GM19468 (cell line): ENCODE measurements around the gene LTBP3.
"Not testable (repeated sequence)": the region's sequence is repeated elsewhere in the genome, so short reads cannot be mapped to it uniquely, and the experiment has no call there.

ENCODE experiments used
- ATAC-seq: cut with Tn5 transposase; IDR thresholded peaks from one replicate; pipeline ENCODE4 v1.9.1; 2021; ENCODE audit warnings: mild to moderate bottlenecking, moderate library complexity, moderate number of reproducible peaks; ENCODE audit not compliant: unreplicated experiment; ENCODE audit errors: extremely low read depth

The LTBP3 gene

DNA sequence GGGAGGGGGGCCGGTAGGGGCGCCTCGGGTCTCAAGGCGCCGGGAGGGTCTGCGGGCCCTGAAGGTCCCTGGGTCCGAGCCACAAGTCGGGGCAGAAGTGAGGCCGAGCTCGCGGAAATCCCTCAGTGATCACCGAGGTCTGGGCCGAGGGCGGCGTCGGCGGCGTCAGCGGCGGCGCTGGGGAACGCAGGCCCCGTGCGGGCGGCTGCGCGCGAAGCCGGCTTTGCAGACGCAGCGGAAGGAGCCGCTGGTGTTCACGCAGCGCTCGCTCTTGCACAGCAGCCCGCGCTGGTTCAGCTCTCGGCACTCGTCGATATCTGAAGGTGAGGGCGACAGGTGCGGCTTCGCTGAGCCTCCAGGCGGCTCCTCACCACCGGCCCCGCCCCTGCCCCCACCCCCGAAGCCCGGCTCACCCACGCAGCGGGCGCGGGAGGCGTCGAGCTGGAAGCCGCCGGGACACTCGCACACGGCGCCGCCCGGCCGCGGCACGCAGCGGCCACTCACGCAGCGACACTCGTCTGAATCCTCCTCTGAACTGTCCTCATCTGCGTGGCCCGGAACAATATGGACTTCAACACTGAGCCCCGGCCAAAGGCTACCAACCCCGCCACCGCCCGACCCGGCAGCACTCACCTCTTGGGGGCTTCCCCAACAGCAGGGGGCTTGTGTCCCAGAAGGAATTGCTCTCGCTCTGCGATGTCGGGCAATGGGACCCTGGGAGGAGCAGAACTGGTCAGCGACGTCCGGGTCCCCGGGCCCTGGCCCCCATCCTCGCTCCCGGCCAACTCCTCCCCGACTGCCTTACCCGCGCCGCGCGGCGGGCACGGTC is 19.0 kb downstream of the LTBP3 start:
- no peak for ATAC-seq

DNA sequence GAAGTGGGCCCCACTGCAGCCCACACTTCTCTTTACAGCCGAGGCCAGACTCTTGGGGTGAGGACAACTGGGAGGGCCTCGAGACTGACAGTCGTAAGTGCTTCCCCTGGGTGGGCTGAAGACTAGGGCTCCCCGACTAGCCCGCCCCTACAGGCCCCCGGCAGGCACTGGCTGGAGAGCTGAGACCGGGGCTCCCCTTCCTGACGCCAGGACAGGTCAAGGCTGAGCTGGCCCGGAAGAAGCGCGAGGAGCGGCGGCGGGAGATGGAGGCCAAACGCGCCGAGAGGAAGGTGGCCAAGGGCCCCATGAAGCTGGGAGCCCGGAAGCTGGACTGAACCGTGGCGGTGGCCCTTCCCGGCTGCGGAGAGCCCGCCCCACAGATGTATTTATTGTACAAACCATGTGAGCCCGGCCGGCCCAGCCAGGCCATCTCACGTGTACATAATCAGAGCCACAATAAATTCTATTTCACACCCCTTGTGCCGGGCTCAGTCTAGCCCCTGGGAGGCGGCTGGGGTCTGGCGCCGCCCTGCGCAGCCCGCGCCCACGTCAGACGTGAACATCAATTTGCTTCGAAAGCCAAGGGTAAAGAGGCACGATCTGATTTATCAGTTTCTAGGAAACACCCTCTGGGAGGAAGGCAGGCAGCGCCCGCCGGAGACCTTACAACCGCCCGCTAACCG is 19.8 kb downstream of the LTBP3 start:
- ATAC-seq, result no peak

DNA sequence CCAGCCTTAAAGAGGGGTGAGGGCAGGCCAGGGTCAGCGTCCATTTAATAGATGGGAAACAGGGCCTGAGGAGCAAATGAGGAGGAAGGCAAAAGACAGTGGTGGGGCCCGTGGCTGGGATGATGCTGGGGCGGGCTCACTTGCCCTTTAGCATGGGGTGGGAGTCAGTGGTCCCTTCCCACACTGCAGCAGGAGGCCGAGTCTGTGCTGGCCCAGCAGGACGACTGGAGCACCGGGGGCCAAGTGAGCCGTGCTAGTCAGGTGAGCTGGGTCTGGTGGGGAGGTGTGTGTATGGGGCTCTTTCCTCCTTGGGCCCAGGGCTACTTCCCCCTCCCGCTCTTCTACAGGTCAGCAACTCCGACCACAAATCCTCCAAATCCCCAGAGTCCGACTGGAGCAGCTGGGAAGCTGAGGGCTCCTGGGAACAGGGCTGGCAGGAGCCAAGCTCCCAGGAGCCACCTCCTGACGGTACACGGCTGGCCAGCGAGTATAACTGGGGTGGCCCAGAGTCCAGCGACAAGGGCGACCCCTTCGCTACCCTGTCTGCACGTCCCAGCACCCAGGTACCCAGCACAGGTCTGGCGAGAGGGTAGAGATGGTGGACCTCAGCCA is 20.4 kb downstream of the LTBP3 start:
- no peak for ATAC-seq

DNA sequence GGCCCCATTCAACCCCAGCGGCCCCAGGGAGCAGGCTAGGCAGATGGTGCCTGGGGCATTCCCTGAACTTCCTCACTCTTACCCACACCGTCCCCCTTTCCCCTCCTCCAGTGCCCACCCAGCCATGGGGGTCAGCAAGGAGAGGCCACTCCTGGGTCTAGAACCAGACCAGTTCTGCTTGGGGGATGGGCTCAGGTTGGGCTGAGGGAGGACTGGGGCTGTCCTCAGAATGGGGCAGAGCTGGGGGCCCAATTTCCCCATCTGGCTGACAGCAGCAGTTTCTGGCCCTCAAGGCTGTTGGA is 20.9 kb downstream of the LTBP3 start:
- no peak for ATAC-seq

DNA sequence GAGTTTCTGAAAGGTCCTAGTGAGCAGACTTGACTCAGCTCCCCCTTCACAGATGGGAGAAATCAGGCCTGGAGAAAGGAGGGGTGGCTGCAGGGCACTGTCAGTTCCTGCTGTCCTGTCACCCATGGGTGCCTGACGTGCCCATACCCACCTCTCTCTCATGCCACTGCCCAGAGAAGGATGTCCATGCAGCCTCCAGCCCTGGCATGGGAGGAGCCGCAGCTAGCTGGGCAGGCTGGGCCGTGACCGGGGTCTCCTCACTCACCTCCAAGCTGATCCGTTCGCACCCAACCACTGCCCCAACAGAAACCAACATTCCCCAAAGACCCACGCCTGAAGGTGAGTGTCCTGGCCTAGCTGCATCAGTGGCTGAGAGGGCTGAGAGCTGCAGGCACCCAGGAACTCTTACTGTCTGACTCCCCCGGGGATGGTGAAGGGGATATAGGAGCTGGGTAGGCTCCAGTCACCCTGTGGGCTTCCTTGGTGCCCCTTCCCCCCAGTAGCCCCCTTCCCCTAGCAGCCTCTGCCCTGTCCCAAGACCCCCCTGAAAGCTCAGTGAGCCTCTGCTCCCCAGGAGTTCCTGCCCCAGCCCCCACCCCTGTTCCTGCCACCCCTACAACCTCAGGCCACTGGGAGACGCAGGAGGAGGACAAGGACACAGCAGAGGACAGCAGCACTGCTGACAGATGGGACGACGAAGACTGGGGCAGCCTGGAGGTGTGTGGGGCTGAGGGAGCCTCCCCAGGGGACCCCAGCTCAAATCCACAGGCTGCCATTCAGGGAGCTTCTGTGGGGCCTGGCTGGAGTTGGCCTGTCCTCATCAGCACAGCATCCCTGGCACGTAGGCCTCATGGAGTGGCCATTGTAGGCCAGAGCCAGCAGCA is 21.5 kb downstream of the LTBP3 start:
- ATAC-seq, result no peak

DNA sequence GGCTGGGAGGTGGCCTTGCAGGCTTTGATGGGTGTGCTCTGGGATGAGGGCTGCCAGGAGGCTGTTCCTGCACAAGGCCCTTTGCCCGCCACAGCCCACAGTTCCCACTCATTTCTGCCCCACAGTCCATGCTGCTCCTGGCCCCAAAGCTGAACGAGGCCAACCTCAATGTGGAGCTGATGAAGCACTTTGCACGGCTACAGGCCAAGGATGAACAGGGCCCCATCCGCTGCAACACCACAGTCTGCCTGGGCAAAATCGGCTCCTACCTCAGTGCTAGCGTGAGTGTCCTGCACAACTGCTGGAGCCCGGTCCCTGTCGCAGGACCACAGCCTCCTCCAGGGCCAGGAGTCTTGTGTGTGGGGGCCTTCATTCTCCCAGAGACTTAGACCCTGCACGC is 23.1 kb downstream of the LTBP3 start:
- ATAC-seq, result no peak

DNA sequence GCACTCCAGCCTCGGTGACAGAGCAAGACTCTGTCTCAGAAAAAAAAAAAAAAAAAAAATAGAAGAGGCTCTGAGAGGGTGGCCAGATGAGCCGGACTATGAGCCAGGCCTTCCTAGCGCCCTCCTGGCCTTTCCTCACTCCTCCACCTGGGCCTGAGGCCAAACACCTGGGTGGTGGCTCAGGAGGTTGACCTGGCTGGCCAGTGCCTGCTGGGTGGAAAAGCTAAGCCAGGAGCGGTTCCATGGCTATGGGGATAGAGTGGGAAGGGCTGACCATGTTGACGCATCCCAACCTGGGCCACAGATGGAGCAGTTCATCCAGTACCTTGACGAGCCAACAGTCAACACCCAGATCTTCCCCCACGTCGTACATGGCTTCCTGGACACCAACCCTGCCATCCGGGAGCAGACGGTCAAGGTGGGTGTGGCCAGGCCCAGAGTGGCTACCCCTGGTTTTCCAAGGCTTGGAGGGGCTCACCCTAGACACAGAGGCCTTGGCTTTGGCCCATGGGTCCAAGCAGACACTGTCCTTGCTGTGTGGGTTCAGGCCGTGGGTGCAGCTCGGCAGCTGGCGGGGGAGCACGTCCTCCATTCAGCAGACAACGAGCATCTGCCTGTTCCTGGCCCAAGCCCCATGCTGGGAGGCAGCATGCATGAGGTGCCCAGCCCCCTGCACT is 25.6 kb downstream of the LTBP3 start:
- ATAC-seq, result no peak

DNA sequence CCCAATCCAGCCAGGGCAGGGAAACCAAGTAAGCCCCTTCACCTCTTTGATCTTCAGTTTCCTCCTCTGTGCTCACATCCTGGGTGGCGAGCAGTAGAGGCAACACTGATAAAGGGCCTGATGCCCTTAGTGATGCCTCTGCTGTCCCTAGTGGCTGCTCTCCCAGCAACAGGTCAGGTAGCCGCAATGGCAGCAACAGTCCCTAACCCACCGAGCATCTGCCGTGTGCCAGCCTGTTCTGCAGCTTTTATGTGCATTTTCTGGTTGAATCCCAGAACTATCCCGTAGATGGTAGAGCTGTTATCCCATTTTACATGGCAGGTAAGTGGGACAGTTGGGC is 28.0 kb downstream of the LTBP3 start:
- no peak for ATAC-seq

DNA sequence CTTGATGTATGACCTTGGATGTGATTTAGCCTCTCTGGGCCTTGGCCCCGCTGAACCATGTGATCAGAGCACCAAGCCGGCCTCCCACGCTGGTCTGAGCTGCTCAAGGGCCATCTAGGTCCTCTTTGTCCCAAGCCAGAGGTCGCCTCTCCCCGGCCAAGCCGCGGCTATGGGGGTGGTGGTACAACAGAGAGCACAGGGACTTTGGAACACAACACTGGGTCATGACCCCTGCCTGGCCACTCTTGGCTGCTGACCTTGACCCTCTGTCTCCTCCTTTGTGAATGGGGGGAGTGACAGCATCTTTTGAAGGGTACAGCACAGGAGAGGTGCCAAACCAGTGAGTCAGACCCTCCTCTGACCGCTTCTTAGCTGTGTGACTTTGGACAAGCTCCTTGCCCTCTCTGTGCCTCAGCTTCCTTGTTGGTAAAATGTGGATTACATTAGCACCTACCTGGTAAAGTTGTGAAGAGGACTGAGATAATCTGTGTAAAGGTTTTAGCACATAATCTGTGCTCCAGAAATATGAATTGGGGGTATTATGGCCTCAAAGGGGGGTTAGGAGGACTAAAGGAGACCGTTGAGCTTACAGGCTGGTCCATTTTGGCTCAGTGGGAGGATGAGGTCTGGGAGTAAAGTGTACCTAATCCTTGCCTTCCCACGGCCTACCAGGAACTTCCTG is 28.5 kb downstream of the LTBP3 start:
- no peak for ATAC-seq

DNA sequence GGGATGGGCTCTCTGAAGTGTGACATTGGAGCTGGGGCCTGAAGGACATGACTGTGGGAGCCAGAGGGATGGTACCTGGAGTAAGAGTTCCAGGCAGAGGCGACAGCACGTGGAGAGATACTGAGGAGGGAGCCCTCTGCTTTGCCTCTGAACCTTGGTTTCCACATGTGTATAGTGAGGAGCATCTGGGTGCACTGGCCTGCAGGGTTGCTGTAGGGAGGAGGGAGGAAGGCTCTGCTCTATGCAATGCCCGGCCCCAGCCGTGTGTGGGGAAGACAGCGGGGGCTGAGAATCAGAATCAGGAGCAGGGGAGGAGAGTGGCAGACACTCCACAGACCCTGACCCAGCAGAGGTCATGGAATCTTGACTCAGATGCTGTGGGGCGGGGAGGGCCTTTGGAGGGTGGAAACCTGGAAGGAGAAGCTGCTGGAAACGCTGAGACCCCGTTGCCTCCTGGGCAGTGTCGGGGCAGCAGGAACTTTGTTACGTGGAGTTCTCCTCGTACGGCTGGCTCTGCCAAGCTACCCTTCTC is 29.3 kb downstream of the LTBP3 start:
- no peak for ATAC-seq

DNA sequence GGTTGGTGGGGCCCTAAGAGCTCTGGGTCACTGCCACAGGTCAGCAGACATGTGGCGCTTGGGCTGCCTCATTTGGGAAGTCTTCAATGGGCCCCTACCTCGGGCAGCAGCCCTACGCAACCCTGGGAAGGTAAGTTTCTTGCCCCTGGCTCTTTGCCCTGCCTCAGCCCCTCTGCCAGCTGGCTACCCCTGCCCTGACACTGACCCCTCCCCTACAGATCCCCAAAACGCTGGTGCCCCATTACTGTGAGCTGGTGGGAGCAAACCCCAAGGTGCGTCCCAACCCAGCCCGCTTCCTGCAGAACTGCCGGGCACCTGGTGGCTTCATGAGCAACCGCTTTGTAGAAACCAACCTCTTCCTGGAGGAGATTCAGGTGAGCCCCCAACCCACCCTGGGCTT is 31.4 kb downstream of the LTBP3 start:
- no peak for ATAC-seq

DNA sequence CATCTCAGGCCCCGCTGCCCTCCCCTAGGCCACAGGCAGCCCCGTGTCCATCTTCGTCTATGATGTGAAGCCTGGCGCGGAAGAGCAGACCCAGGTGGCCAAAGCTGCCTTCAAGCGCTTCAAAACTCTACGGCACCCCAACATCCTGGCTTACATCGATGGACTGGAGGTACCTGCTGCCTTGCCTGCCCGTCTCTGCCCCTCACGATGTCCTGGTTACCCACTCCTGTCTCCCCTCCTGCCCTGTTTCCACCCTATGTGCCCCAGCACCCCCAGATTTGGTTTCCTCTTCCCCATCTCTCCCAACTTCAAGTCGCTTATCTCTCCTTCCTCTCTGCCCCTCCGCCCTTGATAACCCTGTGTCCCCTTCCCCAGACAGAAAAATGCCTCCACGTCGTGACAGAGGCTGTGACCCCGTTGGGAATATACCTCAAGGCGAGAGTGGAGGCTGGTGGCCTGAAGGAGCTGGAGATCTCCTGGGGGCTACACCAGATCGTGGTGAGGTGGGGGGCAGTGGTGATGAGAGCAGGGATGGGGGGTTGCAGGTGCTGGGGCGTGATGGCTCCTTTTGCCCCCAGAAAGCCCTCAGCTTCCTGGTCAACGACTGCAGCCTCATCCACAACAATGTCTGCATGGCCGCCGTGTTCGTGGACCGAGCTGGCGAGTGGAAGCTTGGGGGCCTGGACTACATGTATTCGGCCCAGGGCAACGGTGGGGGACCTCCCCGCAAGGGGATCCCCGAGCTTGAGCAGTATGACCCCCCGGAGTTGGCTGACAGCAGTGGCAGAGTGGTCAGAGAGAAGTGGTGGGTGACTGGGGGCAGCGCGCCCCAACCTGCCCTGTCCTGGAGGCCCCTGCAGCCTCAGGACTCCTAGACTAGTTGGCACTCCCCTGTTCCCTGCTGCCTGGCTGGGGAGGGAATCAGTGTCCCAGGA is 32.3 kb downstream of the LTBP3 start:
- ATAC-seq, result no peak

DNA sequence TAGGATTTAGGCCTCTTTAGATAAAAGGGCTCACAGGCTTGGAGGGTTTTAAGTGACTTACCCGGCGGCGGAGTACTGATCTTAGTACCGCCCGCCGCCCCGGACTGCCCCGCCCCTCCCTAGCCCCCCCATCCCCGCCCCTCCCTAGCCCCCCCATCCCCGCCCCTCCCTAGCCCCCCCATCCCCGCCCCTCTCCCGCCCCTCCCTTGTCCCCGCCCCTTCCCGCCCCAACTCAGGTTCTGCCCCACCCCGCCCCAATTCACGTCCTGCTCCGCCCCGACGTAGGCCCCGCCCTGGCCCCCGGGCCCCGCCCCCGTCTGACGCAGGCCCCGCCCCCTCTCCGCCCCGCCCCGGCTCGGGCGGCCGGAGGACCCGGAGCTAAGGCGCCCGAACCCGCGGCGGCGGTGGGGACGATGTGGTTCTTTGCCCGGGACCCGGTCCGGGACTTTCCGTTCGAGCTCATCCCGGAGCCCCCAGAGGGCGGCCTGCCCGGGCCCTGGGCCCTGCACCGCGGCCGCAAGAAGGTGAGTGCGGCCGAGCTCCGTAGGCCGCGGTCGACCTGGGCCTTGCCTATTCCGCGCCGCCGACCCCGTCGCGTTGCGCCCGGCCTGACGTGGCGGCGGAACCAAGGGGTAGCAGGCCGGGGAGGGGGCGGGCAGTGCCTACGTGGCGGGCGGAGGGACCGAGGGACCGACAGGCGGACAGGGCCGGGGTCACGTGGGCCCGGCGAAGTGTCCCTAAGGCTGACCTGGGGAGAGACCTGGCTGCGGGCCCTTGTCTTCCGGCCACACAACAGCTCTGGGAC is 33.2 kb downstream of the LTBP3 start, which contains the start of gene SCYL1:
SCYL1 (plus strand) TSS at position 343 of the 805 bp plus-strand sequence; CDS start at position 414, 71 bp downstream.
- ATAC-seq, result peak; percentile 23

DNA sequence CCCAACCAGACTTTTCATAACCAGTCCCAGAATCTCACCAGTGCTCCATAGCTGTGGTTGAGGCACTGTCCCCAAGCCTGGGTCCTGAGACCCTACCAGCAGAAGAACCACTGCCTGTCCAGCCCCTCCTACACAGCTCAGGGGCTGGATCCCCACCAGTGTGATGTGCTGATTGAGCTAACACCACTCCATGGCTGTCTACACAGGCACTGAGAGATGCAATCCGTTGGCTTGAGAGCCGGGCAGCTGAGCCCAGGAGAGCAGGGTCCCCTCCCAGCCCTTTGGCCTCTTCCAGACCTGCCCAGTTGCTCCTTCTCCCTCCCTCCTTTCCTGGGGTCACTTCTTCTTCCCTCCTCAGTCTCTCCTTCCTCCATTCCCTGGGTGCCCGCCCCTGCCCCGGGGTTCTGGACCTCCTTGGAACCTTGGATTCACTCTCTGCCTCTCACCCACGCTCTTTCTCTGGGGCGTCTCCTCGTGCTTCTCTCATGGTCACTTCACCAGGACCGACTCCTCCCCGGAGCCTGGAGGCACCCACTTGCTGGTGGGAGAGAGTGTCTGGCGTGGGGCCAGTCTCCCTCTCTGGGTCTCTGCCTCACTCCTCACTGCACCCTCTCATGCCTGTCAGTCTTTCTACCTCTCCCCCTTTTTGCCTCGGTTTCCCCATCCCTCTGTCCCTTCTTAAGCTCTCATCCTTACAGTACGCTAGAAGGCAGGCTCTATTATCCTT is 34.0 kb downstream of the LTBP3 start:
- ATAC-seq, result no peak

DNA sequence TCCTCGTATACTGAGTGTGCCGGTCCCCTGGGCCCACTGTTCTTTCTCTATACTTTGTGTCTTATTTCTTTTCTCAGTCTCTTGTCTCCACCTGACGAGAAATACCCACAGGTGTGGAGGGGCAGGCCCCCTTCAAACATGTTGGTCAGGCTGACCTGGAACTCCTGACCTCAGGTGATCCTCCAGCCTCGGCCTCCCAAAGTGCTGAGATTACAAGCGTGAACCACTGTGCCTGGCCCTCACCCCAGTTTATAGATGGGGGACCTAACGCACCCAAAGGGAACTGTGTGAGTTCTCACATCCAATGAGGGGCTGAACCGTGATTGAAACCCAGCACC is 34.6 kb downstream of the LTBP3 start:
- not testable (repeated sequence) for ATAC-seq

DNA sequence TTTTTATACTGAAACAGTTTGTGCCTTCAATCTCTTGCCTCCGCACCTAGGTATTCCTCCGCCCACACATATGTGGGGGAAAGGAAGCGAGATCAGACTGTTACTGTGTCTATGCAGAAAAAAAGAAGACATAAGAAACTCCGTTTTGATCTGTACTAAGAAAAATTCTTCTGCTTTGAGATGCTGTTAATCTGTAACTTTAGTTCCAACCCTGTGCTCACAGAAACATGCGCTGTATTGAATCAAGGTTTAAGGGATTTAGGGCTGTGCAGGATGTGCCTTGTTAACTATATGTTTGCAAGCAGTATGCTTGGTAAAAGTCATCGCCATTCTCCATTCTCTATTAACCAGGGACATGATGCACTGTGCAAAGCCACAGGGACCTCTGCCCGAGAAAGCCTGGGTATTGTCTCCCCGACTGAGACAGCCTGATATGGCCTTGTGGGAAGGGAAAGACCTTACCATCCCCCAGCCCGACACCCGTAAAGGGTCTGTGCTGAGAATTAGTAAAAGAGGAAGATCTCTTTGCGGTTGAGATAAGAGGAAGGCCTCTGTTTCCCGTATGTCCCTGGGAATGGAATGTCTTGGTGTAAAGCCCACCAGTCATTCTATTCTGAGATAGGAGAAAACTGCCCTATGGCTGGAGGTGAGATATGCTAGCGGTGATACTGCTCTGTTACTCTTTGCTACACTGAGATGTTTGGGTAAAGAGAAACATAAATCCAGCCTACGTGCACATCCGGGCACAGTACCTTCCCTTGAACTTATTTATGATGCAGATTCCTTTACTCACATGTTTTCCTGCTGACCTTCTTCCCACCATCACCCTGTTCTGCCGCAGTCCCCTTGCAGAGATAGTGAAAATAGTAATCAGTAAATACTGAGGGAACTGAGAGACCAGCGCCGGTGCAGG is 35.2 kb downstream of the LTBP3 start:
- ATAC-seq, result not testable (repeated sequence)
